Measurements from ENCODE around the gene SMIM41.

SMIM41 gene

GRCh38 chr12:52079576-52080402 lies at the start of gene SMIM41:
Gene SMIM41 (plus strand): TSS chr12:52079704. CDS start chr12:52079780, 76 bp downstream.
- no peak for DNase-seq (ENCODE audit: low read depth in 2 of 2)

GRCh38 chr12:52032446-52032803 lies 47.1 kb upstream of the SMIM41 start:
- DNase-seq (ENCODE audit: low read depth in 2 of 2), result no peak

GRCh38 chr12:52032804-52033445 lies 46.6 kb upstream of the SMIM41 start:
- peak; percentile 79 to 90 for DNase-seq (ENCODE audit: low read depth in 2 of 2)

- no peak for DNase-seq (ENCODE audit: low read depth in 2 of 2)
Observed at GRCh38 chr12:52033446-52034140, 45.9 kb upstream of the SMIM41 start.

- no peak for DNase-seq (ENCODE audit: low read depth in 2 of 2)
Observed at GRCh38 chr12:52035190-52035589, 44.3 kb upstream of the SMIM41 start.

GRCh38 chr12:52035926-52036325 lies 43.6 kb upstream of the SMIM41 start:
- no peak for DNase-seq (ENCODE audit: low read depth in 2 of 2)

- DNase-seq (ENCODE audit: low read depth in 2 of 2), result peak; percentile 49 to 73
Observed at GRCh38 chr12:52036587-52037171, 42.8 kb upstream of the SMIM41 start.

GRCh38 chr12:52037248-52037861 lies 42.1 kb upstream of the SMIM41 start:
- DNase-seq (ENCODE audit: low read depth in 2 of 2), result no peak

GRCh38 chr12:52038447-52038846 lies 41.1 kb upstream of the SMIM41 start:
- DNase-seq (ENCODE audit: low read depth in 2 of 2), result no peak

- DNase-seq (ENCODE audit: low read depth in 2 of 2), result no peak
Observed at GRCh38 chr12:52041035-52041434, 38.5 kb upstream of the SMIM41 start.

GRCh38 chr12:52041695-52042123 lies 37.8 kb upstream of the SMIM41 start:
- DNase-seq (ENCODE audit: low read depth in 2 of 2), result no peak

GRCh38 chr12:52042706-52043385 lies 36.7 kb upstream of the SMIM41 start:
- DNase-seq (ENCODE audit: low read depth in 2 of 2), result no peak

- no peak for DNase-seq (ENCODE audit: low read depth in 2 of 2)
Observed at GRCh38 chr12:52043386-52044212, 35.9 kb upstream of the SMIM41 start.

GRCh38 chr12:52044292-52044983 lies 35.1 kb upstream of the SMIM41 start:
- no peak for DNase-seq (ENCODE audit: low read depth in 2 of 2)

GRCh38 chr12:52045794-52046199 lies 33.7 kb upstream of the SMIM41 start:
- no peak for DNase-seq (ENCODE audit: low read depth in 2 of 2)

- DNase-seq (ENCODE audit: low read depth in 2 of 2), result no peak
Observed at GRCh38 chr12:52046859-52047258, 32.6 kb upstream of the SMIM41 start.

- DNase-seq (ENCODE audit: low read depth in 2 of 2), result no peak
Observed at GRCh38 chr12:52049286-52049685, 30.2 kb upstream of the SMIM41 start.

- DNase-seq (ENCODE audit: low read depth in 2 of 2), result no peak
Observed at GRCh38 chr12:52049688-52050087, 29.8 kb upstream of the SMIM41 start.

- no peak for DNase-seq (ENCODE audit: low read depth in 2 of 2)
Observed at GRCh38 chr12:52050116-52050757, 29.3 kb upstream of the SMIM41 start.
